ENCODE results near the gene DPP6.

Gene DPP6

DNA sequence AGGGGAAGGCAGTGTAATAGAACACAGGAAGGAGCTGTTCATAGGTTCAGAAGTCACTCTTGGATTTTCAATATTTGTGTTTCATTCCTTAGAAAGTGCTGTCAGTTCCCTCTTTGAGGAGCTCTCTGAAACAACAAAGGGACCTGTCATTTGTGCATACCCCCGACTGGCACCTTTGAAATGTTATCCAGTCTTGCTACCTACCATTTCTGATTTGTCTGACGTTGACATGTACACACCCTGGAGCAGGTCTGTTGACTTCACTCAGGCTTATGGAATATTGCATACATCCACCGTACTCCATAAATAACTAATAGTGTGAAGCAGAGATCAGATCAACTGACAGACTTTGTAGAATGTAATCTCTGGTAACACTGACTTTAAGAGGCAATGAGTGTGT is 189.8 kb downstream of the DPP6 start:
- DNase-seq: no peak

DNA sequence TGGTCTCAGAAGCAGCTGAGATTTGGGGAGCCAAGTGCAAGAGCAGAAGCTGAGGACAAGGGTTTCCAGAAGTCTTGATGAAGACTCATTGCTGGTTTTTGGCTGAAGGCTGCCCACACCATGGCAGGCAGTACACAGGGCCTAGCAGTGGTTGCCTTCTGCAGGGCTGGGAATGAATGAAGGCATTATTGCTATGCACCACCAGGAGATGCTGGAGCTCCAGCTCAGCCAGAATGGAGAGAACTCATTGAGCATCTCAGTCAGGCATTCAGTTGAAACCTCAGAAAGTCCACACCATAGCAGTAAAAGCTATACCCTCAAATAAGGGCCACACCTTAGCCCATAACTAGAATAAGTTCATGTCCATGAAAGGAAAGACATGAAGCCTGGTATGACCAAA is 190.5 kb downstream of the DPP6 start:
- DNase-seq: no peak

DNA sequence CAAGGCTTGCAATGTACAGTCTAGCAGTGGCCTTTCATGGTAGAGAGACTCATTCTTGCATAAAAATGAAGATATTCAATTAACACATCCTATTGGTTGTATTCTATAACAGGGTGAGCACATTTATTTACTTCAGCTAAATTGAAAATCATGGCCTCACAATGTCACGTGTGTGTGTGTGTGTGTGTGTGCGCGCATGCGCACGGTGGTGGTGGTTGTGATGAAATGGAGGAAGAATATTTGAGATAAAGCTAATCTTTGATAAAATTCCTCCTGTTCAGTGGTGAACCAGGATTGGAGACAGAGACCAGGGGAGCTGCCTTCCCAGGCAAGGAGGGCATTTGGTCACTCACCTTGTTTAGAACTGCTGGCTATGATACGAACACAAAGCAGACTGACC is 199.8 kb downstream of the DPP6 start:
- DNase-seq: no peak

DNA sequence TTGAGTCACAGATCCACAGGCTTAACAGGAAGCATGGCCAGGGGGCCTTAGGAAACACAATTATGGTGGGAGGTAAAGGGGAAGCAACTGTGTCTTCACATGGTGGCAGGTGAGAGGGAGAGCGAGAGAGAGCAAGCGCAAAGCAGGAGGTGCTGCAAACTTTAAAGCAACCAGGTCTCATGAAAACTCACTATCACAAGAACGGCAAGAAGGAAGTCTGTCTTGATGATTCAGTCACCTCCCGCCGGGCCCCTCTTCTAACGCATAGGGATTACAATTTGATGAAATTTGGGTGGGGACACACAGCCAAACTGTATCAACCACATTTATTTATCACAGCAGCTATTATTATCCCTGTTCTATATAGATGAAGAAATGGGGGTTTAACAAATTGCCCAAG is 201.6 kb downstream of the DPP6 start:
- no peak for DNase-seq

DNA sequence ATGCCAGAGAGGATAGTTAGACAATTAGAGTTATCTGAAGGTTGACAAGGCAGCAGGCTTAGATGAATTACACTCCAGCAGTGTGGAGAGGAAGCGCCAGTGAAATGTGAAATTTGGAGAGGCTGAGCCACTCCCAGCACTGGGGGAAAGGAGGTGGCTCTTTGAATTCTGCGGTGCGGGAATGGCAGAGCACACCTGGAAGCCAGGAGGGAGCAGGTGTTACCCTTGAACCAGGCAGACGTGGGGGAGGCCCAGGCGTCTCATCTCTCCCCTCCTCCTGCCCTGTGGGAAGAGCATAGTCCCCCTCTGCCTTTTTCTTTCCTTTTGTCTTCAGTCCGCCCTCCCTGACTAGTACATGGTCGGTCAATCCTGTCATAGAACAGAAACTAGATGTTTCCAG is 203.1 kb downstream of the DPP6 start:
- no peak for DNase-seq

DNA sequence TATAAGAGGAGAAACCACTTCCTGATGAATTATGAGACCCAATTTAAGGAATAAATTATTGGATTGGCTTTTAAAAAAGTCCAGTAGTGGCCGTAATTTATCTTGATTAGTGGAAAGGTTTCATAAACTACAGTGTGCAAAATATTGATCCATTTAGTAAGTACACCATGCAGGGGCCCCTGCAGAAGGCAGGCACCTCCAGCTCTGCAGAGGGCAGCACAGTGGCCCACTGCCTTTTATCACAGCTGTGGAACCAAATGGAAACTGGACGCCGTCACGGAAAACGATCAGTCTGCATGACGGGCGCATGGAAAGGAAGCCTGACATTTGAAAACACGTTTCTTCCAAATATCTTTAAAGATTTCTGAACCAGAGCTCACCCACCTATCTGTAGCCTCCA is 204.0 kb downstream of the DPP6 start:
- DNase-seq: no peak

GRCh38 chr7:154259396-154259795 is 207.2 kb downstream of the DPP6 start:
- no peak for DNase-seq

GRCh38 chr7:154287356-154287755 is 235.2 kb downstream of the DPP6 start:
- DNase-seq: no peak

GRCh38 chr7:154289119-154289518 is 236.9 kb downstream of the DPP6 start:
- no peak for DNase-seq

DNA sequence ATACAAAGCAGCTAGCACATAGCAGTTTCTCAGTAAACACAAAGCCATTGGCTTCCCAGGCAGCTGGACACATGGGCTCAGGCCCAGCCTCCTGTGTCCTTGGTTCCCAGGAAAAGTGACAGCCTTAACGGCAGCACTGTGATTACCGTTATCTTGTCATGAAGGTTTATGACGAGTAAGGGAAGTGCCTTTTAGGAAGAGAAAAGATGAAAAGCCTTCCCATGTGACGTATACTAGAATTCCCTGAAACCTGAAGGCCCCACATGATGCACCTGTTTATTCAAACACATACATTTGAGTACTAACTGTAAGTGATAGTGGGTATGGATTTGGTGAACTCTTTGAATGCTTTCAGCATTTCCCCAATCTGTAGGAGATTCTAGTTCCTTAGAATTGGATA is 244.2 kb downstream of the DPP6 start:
- DNase-seq: no peak

- DNase-seq: no peak
These were observed 247.5 kb downstream of the DPP6 start for GRCh38 chr7:154299736-154300135.

DNA sequence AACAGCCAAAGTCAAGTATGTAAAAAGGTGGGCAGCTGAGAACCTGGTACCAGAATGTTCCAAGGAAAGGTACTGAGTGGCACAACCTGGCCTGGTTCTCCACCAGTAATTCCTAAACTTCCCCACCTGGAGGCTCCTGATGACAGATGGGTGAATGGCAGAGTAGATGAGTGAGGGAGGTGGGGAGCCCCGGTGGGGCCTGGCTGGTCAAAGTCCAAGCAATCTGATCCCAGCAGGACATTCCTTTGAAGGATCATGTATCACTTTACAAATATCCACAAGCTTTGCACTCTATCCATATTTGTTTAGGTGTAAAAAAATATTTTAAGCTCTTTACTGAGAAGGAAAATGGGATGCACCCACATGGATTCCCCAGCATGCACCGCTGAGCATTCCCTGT is 250.2 kb downstream of the DPP6 start:
- DNase-seq: no peak

GRCh38 chr7:154304231-154304630 is 252.0 kb downstream of the DPP6 start:
- DNase-seq: no peak

GRCh38 chr7:154304740-154305700 is 252.8 kb downstream of the DPP6 start:
- DNase-seq: no peak

GRCh38 chr7:154306036-154306435 is 253.8 kb downstream of the DPP6 start:
- no peak for DNase-seq

DNA sequence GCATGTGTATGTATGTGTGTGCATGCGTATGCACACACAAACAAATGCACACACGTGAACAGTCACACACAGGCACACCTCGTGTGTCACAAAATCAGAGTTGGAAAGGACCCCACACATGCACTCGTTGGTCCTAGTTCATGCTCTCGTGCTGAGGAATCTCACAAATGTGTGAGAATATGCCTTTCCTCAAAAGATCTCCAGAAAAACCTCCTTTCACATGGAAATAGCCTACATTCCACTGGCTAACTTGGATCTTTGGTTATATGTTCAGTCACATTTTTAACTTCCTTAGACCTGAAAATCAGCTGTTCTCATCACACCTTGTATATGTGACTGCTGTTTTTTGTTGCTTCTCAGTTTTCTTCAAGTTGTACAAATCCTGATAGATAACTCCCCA is 256.7 kb downstream of the DPP6 start:
- DNase-seq: no peak

GRCh38 chr7:154310114-154310513 is 257.9 kb downstream of the DPP6 start:
- DNase-seq: no peak

DNA sequence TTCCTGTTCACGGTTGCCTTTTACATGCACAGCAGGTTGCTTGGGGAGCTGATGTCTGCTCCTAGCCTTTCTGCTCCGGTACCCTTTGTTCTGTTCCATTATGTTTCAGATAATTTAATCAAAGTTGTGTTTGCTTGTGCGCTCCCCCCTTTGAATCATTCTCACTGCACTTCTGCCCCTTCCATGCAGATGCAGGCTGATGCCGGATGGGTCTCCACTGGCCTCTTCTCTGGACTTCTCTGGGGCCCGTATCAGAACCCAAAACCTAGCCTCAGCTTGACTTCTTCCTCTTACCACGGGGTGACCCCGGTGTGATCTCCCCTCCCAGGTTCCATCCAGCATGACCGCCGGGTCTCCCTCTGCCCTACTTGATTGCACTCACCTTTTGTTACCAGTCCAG is 272.0 kb downstream of the DPP6 start:
- DNase-seq: no peak

DNA sequence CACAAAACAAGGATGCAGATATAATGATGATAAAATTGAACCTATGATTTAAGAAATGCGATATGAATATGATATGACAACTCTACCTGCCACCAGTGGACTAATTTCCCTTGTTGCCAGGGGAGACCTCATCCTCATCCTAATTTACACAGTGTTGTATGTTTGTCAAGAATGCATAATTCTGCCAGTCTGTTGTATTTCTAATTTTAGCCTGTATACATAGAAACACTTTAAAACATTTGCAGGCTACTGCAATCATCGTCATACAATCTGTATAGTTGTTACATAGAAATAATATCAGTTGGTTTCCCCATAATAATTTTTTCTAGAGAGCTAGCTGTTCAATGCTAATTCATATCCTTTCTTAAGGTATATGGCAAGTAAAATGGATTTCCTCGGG is 274.2 kb downstream of the DPP6 start:
- DNase-seq: no peak

- DNase-seq: no peak
These were observed 278.1 kb downstream of the DPP6 start for GRCh38 chr7:154330318-154330717.

DNA sequence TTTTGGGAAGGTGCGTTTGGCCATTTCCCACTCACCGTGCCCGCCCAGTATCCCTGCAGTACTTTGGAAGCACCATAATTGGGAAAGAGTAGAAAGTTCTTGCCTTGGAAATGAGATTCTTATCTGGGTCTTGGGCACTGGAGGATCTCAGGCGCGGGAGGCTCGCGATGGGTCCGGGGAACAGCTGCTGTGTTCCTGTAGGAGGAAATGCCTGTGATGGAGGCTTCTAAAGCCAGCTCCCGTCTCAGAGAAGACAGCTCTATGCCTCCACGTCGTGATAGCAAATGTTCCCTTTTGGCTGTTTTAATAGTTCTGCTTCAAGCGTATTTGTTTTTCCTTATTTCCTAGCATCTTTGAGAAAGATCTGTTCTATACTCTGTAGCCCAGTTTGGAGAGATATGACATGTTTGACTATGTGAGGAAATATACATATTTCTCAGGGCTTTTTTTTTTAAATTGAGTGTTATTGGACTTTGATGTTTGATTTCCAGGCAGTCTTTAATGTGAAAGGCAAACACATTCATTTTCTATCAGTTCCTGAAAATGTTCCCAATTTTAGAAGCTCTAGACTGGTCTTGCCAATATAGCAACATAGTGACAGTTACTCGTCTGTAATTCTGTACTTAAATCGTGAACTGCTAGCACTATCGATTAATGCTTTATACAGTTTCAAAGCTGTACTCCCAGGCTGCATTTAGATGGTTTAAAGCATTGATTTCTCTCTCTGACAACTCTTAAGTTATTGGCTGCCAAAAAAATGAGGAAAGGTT is 280.8 kb downstream of the DPP6 start:
- DNase-seq: no peak

DNA sequence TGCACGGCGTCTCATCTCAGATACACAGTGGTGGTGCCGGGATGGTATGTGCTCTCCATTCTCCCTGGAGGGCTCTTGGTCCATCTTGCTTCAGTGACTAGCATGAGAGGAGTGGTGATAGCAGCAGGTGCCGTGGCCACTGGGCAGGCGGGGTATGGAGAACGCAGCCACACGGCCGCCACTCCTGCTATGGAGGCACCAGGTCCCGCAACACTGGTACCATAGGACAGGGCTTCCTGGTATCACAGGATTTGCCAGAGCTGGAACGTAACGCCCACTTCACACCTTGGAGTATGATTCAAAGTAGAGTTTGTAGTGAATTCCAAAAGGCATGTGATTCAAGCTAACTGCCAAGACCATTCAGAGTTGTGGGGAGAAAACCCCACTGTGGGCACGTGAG is 284.1 kb downstream of the DPP6 start:
- no peak for DNase-seq

- no peak for DNase-seq
These were observed 286.7 kb downstream of the DPP6 start for GRCh38 chr7:154338701-154339506.
